ENCODE data around the gene COL5A1.

The COL5A1 gene

DNA sequence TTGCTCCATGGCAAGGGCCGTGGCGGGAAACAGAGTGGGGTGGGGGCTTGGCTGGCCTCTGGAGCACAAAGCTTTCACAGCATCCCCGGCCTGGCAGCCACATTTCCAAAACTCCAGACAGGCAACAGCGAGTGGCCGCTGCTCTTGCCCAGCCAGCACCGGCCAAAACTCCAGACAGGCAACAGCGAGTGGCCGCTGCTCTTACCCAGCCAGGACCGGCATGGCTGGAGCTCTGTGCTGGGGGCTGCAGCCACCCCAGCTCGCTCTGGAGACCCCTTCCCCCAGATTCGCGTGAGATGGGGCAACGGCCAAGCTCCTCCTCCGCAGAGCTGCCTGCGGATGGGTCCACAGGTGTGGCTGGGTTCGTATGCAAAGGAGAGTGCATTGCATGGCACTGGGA lies 98.5 kb downstream of the COL5A1 start:
- DNase-seq (ENCODE audit: low read depth, low spot score) = no peak

DNA sequence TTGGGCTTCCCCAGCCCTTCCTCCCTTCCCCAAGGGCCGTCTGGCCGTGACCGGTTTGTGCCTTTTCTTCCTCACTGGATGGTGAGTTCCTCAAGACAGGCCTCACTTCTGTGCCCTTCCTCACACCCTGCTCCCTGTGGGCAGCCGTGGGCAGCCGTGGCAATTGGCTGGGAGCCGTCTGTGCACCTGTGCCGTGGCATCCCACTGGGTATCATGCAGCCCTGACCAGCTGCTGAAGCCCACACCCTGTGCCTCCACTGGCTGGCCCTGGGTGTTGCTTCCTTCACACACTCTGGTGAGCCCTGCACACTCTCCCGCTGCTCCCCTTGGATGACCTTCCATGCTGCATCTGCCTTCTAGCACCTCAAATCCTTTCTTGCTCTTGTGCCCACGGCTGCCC lies 100.2 kb downstream of the COL5A1 start:
- no peak for DNase-seq (ENCODE audit: low read depth, low spot score)

DNA sequence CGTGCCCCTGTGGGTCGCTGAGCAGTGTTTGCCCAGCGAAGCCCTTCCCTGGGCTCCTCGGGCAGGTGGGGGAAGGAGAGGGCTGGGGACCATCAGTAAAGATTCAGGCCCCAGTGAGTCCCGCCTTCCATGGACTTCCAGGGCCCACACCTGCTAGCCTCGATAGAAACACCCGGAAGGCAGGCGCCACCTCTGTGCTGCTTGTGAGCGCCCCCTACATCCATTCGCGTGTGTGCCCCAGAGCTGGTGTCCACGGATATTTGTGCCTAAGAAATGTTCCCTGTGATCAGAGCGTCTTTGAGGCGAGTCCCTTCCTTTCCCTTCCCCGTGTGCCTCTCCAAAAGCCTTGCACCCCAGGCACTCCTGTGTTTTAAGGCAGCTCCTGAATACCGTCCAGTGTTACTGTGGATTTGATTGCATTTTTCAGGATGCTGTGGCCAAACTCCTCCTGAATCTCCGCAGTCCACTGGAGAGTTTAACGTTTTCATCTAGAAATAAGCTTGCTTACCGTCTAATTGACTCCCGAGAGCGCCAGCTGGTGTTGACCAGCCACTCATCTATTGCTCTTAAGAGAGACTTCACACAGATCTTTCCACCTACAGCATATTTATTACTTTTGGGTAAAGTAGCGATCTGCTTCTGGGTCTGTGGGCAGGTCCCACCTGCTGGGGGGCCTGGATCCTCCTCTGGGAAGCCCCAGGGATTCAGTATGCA lies 101.4 kb downstream of the COL5A1 start:
- no peak for DNase-seq (ENCODE audit: low read depth, low spot score)

DNA sequence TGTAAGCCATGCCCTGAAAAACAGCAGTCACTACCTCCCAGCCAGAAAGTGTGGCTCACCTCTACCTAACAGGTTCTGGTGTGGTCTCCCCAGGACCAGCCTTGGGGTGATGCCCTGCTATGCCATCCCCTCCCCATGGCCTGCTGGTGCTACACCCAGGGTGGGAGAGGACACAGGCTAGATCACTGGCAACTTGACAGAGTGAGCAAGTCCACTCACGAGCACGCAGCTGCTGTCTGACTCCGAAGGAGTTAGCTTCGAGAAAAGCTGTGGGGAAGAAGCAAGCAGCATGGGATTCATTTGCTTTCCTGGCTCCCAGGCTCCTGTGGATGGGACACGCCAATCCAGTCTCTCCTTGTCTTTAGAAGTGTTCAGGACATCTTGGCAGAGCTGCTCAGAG lies 102.2 kb downstream of the COL5A1 start:
- DNase-seq (ENCODE audit: low read depth, low spot score) = no peak

DNA sequence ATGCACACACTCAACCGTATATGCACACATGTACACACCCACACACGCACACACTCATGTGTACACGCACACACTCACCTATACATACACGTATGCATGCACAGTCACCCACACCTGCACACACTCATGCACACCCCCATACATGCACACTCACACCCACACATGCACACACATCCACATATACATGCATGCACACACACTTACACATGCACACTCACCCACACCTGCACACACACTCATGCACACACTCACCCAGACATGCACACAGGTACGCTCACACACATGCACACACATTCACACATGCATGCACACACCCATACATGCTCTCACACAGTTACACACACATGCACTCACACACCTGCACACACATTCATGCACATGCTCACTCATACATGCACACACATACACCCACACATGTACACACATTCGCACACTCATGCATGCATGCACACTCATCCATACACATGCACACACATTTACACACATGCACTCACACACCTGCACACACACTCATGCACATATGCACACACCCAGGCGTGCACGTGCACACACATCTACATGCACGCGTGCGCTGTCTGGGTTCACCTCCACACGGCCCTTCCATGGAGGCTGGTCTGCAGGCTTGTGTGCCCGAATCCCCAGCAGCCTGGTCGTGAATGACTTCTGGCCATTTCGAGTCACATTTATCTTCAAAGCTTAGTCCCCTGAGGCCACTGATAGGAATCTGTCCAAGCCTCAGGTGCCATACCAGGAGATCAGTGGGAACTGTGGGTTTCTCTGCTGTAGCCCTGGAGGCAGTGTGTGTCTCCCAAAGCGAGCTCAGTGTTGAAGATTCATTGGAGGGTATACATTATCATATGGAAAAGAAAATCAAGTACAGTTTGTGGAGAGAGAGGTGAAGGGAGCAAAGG lies 103.0 kb downstream of the COL5A1 start:
- DNase-seq (ENCODE audit: low read depth, low spot score) = no peak

DNA sequence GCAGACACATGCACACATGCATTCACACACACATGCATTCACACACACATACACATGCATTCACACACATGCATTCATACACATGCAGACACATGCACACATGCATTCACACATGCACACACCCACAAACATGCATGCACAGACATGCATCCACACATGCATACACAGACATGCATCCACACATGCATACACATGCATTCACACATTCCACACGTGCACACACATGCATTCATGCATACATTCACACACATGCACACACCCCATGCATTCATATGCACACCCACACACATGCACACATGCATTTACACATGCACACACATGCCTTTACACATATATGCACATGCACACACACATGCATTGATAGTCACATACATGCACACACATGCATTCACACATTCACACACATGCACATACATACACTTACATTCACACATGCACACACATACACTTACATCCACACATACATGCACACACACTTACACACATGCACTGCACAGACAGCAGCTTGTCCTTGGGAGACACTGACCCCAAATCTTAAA lies 106.4 kb downstream of the COL5A1 start:
- no peak for DNase-seq (ENCODE audit: low read depth, low spot score)

DNA sequence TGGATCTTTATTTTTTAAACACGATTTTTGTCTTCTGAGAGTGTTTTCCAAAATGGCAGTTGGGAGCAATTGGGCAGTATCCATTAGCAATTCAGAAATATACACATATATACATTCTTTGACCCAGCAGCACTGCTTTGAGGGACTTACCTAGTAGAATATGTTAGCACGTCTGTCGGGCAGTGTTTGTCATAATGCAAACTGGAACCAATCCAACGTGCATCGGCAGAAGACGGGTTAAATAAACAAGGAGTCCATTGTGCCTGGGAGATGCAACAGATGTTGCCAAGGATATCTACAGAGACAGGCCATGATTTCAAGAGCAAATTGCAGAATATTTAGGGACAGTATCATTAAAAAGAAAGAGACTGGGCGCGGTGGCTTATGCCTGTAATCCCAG lies 107.0 kb downstream of the COL5A1 start:
- no peak for DNase-seq (ENCODE audit: low read depth, low spot score)

DNA sequence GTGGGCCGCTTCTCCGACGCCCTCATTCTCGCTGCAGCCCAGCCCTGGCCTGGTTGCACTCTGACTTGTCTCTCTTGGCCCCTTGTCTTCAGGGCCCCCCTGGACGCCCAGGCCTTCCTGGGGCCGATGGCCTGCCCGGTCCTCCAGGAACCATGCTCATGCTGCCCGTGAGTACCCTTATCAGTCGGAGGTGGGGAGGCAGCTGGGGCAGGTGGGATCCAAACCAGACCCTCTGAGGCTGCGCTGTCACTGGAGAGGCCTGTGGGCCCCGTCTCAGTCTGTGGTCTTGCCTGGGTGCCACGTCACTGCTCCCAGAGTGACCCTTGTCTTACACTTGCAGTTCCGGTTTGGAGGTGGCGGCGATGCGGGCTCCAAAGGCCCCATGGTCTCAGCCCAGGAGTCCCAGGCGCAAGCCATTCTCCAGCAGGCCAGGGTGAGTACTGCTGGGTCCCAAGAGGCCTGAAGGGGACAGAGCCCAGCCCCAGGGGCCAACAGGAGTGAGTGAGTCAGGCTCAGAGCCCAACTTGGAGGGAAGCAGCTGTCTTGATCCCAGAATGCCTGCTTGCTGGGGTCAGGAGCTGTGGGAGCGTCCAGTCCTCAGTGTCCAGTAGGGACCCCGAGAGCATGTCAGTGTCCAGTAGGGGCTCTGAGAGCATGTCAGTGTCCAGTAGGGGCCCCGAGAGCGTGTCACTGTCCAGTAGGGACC lies 109.0 kb downstream of the COL5A1 start:
- DNase-seq (ENCODE audit: low read depth, low spot score) = no peak

DNA sequence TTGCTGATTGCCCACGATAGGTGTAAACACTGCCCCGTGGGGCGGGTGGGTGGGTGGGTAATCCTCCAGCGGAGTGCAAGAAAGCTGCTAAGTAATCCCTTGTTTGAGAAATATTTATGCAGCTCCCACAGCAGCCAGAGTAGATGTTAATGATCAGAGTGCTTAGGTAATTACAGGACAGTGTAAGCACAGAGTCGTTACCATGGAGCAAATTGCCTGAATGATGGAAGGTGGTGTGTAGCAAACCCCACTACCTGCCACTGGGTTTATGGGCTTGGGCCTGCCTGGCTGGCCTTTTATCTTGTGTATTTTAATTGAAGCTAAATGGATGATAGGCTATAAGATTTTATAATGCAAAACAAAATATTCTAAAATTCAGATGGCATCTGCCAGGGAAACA lies 110.0 kb downstream of the COL5A1 start:
- DNase-seq (ENCODE audit: low read depth, low spot score) = no peak

DNA sequence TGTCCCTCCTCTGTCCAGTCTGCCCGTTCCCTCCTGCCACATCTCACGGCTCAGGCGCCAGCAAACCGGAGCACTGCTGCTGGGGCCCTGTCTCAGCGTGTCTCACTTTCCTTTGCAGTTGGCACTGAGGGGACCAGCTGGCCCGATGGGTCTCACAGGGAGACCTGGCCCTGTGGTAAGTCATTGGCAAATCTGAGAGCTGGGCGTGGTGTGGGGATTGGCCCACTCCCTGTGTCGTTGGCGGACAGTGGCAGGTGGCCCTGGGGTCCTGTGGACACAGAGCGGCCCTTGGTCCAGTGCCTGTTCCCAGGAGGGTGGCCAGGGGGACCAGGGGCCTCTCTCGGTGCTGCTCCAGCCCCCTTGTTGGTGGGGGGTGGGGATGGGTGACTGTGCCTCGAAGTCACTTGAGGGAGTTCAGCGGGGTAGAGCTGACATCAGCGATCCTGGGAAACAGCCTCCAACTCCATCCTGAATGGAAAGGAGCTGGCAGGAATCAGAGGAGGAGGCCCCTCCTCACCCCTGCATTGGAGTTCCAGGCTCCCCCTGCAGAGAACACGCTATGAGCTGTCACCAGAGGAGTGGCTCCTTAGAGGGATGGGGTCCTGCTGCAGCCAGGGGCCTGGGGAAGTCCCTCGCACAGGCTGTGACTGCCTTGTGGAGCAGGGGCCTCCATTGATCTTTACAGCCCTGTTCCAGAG lies 111.0 kb downstream of the COL5A1 start:
- DNase-seq (ENCODE audit: low read depth, low spot score) = no peak

DNA sequence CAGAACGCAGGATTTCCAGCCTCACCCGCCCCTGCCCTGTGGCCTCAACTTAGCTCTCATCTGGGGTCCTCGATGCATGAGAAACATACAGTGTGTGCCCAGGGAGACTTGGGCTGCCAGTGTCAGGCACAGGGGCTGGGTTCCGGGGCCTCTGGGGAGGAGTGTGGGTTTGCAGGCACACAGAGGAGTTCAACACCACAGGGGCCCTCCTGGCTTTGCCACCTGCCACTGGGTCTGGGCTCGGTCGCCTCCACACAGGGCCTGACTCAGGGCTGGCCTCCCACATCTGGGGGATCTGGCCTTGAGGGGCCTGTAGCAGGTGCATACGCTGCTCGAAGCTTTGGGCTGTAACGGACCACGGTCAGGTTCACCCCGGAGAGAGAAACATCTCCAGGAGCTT lies 111.6 kb downstream of the COL5A1 start:
- no peak for DNase-seq (ENCODE audit: low read depth, low spot score)

DNA sequence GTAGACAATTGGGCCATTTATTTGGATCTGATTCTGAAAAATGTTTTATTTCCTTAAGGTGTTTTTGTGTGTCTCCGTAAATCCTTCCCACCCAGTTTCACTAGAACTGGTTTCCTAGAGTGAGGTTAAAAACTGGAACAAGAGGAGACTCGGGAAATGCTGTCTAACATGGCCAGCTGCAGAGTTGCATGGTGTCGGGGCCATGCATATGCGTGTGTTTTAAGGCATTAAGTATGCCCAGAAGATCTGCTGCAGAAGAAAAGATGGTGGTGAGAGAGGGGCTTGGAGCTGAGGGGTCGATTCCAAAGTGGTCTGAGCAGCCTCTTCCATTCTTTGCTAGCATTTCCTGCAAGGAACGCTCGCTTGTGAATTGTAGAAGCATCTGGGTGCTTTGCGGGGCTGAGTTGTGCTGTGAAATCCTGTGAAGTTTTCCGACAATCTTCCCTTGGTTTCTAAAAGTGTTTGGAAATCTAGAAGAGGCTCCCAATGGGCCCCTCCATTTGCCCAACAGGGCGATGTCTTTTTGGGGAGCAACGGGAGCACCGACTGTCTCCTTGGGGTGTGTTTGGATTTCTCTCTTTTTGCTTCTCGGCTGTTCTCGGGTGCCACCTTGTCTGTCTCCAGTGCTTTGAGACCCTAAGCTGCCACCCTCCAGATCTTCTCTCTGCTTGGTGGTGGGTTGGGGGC lies 113.8 kb downstream of the COL5A1 start:
- no peak for DNase-seq (ENCODE audit: low read depth, low spot score)

DNA sequence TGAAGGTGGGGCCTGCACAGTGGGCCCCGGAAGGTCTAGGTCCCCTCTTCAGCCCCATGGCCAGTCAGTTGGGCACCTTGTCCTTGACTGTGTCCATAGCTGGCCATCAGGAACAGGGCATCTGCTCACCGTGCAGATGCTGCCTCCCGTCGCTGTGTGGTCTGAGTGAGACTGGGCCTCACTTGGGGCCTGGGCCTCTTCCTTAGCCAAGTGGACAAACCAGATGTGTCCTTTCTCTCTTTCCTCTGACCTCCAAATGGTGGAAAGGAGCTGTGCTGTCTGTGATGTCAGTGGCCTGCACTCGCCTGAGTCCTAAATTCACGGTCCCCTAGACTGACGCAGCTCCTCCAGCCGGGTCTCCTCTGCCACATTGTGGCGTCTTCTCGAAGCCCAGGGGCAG lies 114.5 kb downstream of the COL5A1 start:
- no peak for DNase-seq (ENCODE audit: low read depth, low spot score)

DNA sequence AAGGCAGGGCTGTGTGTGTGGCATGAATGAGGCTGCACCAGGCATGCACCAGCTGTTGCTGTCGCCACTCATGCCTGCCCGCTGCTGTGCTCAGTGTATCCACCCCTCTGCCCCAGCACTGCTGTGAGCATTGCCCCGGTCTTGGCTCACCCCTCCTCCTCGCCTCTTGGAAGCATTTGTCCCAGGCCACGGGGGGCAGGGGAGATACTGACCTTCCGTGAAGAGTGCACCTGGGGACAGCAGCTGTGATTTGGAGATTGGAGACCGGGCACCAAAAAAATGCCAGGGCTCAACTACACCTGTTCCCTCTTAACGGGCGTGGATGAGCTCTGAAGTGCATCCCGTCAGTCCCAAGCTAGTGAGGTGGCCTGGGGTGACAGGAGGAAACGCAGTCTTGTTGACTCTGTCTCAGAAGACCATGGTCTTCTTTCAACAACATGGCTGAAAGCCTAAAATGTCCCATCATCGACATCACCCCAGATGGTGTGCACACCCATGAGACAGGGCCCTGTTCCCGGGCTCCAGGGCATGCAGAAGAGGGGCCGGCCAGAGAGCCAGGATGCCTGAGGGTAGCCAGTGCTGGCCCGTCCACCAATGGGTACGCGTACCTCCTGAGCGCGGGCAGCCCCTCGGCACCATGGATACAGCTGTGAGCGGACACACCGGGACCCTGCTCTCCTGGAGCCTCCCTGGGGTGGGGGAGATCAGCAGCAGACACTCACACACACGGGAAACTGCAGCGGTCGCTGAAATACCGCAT lies 115.8 kb downstream of the COL5A1 start:
- no peak for DNase-seq (ENCODE audit: low read depth, low spot score)

DNA sequence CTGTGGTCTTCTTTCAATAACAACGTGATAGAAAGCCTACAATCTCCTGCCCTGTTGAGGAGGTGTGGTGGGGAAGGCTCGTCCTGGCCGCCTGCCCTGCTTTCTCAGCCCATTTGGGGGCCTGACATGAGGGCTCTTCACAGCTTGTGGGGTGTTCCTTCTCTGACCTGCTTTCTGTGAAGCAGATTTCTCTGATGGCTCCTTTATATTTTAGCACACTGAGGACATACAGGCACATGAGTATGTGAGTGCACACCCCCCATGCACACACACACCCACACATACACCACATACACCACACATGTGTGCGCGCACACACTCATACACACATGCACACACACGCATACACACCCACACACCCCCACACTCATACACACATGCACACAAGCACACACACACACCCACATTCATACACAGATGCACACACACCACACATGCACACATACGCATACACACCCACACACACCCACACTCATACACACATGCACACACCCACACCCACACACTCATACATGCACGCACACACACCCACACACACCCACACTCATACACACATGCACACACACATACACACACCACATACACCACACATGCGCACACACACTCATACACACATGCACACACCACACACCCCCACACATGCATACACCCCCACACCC lies 117.5 kb downstream of the COL5A1 start:
- DNase-seq (ENCODE audit: low read depth, low spot score) = no peak

DNA sequence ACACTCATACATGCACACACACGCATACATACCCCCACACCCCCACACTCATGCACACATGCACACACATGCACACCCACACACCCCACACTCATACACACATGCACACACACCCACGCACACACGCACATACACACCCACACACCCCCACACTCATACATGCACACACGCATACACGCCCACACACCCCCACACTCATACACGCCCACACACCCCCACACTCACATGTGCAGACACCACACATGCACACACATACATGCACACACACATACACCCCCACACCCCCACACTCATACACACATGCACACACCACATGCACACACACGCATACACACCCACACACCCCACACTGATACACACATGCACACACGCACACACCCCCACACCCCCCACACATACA lies 118.3 kb downstream of the COL5A1 start:
- no peak for DNase-seq (ENCODE audit: low read depth, low spot score)

DNA sequence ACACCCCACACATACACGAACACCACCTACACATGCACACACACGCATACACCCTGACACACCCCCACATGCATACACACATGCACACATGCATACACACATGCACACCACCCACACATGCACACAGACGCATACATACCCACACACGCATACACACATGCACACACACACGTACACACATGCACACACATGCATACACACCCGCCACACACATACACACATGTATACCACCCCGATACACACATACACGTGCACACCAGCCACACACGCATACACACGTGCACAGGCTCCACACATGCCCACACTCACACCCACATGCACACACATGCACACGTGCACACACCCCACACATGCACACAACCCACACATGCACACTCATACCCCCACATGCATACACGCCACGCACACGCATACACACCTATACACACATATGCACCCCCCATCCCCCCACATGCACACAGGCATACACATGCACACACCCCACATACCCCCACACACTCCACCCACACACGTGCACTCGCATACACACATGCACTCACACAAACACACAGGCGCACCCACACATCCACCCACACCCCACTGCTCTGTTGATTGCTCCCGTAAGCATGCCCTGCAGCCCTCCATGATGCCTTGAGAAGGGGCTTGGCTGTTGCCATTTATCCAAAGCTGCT lies 119.3 kb downstream of the COL5A1 start:
- no peak for DNase-seq (ENCODE audit: low read depth, low spot score)

DNA sequence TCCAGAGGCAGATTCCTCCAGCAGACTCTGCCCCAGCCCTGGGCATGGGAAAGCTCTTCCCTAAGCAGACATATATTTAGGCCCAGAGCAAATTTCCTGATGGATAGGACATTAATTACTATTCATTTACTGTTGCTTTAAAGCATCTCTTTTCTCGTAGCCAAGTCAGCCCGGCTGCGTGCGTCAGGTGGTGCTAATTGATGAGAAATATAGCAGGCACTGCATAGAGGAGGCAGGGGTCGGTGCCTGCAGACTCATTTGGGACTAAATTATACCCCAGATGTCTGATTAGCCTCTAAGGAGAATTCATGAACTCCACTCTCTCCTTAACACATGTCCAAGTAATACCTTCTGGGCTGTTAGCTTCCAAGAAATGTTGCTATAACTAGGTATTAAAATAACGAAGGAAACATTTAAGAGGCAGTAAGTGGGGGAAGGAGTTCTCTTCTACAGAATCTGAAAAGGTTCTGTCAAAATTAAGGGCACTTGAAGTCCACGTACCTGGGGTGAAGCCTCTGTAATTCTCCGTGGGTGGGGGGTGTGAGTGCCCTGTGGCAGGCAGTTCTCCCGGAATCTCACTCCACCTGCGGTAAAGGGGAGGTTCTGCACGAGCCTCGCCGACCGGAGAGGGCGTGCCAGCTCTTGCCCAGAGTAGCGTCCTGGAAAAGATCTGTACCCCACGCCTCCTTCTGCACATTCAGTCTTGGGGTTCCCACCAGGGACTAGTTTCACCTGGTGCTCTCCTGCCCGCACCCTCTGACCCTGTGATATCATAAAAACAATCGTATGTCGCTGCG lies 123.1 kb downstream of the COL5A1 start:
- no peak for DNase-seq (ENCODE audit: low read depth, low spot score)

Measured in smooth muscle cell of the brain vasculature (primary cell).